ENCODE results near the gene C11orf68. TPM values are rescaled to one million over a fixed set of nuclear protein-coding genes. Genes with fewer than 3 reads are reported as not detected.
A peak's percentile ranks its signal among the peaks of the same experiment; 100 is the strongest.

C11orf68 gene
- total RNA-seq, 1 donor from 2014 or later: 28.9 TPM

DNA sequence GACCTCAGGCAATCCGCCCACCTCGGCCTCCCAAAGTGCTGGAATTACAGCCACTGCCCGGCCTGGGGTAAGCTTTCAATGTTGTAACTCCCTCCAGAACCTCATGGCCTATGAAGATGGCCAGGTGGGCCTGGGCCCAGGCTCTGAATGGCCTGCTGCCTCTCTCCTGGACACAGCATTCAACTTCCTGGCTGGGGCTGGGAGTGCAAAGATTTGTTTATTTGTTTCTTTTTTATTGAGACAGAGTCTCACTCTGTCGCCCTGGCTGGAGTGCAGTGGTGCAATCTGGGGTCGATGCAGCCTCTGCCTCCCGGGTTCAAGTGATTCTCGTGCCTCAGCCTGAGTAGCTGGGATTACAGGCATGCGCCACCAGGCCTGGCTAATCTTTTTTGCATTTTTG is 25.9 kb upstream of the C11orf68 start:
- no peak for DNase-seq (ENCODE audit: low spot score)

DNA sequence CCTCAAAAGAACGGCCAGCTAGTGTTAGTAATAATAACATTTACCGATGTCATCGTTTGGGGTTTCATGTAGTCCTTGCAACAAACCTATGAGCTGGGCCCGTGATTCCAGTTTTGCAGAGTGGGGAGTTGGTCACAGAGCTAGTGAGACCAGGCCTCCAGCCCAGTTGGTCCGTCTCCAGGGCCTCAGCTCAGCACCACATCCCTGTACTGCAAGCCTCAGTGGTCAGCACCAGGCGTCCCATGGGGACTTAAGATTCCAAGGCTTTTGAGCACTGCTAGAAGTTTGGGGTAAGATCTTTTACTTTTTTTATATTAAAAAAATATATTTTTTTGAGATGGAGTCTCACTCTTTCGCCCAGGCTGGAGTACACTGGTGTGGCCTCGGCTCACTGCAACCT is 25.3 kb upstream of the C11orf68 start:
- DNase-seq (ENCODE audit: low spot score): no peak

DNA sequence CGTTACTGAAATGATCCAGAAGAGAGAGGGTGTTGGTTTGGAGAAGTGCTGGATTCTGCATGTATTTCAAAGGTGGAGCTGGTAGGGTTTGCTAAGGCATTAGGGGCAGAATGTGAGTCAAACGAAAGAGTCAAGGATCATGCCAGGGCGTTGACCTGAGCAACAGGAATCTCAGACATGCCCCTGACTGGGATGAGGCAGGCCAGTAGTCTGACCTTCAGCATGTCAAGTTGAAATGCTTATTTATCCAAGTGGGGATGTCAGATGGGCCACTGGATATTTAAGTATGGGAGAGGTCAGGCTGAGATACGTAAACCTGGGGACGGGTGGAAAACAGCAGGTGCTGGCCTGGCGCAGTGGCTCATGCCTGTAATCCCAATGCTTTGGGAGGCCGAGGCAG is 23.7 kb upstream of the C11orf68 start:
- DNase-seq (ENCODE audit: low spot score): no peak

DNA sequence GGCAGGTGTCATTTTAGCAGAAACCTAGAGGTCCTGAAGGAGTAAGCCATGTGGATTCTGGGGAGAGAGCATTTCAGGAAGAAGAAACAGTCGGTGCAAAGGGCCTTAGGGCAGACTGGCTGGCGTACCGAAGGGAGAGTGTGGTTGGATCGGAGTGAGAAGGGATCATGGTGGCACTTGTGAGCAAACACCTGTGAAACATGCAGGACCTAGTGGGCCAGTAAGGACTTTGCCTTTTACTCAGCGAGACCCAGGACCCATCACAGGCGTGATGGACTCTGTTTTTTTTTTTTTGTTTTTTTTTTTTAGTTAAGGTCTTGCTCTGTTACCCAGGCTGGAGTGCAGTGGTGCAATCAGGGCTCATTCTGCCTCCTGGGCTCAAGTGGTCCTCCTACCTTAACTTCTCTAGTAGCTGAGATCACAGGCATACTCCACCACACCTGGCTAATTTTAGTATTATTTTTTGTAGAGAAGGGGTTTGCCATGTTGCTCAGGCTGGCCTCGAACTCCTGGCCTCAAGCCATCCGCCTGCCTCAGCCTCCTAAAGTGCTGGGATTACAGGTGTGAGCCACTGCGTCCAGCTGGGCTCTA is 23.0 kb upstream of the C11orf68 start:
- DNase-seq (ENCODE audit: low spot score): no peak

DNA sequence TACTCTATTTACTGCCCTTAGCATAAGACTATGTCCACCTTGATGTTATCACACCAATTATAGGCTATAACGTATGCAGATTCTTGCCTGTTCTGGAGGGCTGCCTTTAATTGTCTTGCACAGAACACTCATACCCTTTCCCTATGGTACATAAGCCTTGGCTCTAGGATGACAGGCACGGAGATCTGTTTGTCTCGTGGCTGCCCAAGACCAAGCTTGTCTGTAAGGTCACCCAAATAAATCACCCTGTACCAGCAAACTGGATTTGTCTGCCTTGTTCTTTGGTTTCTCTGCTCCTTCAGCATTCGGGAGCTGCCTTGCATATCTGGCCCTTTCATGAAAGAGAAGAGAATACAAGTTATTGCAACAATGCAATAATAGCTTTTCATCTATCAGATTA is 18.9 kb upstream of the C11orf68 start:
- DNase-seq (ENCODE audit: low spot score): no peak

DNA sequence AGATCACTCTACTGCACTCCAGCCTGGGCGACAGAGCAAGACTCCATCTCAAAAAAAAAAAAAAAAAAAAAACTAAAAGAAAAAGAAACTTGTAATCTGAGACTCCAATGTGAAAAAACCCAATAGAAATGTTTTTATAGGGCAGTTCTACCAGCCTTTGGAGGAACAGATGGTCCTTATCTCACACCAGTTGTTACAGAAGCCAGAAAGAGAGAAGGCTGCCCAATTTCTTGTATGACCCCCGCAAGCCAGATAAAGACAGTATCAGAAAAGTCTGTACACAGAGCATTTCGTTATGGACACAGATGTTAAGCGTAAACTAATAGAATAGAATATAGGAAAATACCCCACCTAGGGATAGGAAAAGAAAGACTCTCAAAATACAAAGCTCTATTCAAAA is 15.2 kb upstream of the C11orf68 start:
- DNase-seq (ENCODE audit: low spot score): no peak

DNA sequence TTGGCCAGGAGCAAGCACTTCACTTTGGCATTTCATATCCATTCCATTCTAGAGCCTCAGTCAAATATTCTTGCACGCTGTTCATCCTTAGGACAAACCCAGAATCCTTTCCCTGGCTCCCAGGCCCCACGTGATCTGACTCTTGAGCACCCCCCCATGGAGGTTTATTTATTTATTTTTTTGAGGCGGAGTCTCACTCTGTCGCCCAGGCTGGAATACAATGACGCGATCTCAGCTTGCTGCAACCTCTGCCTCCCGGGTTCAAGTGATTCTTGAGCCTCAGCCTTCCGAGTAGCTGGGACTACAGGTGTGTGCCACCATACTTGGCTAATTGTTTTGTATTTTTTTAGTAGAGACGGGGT is 13.7 kb upstream of the C11orf68 start:
- no peak for DNase-seq (ENCODE audit: low spot score)

DNA sequence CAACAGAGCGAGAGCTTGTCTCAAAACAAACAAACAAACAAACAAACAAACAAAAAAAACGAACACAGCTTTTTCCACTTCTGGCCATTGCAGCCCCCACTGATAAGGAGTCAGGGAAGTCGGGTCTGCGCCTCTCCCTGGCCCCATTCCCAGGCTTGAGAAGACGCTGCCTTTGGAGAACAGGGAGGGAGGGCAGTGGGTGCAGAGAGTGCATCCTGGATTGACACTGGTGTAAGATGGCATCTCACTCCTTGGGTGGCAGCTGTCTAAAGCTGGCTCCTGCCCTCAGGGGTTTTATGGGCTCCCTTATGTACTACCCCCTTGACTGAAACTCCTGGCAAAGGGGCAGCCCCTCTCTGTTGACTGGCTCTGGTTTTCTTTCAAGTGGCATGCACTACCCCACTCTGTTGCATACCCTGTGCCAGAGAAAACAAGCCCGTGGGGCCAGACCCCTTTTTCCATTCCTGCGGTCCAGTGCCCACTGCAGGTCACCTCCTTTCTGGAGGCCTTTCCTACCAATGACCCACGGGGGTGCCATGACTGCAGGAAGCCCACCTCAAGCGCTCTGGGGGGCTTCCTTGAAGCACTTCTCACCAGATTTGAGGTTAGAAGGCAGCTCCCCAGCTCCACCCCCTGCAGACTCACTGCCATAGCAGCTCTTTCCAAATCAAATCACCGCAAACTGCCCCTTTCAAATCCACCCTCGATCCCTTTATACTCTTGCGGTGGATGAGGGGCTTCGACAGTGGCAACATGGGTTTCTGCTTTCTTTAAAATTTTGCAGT is 13.1 kb upstream of the C11orf68 start:
- no peak for DNase-seq (ENCODE audit: low spot score)

DNA sequence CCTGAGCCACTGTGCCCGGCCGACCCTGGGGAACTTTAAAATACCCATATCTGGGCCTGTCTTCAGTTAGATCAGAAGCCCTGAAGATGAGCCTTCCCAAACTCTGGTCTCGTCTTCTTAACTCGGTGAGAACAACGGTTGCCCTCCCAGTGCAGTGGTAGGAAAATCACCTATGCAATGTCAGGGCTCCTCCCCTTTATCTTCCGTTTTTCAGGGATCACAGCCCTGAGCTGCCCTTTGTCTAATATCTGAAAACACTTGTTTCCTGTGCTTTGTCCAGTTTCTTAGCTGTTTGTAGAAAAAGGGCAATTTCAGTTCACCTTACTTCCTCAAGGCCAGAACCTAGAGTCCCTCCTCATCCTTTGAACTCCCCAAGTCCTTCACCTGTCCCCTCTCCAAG is 9.8 kb upstream of the C11orf68 start:
- no peak for DNase-seq (ENCODE audit: low spot score)

DNA sequence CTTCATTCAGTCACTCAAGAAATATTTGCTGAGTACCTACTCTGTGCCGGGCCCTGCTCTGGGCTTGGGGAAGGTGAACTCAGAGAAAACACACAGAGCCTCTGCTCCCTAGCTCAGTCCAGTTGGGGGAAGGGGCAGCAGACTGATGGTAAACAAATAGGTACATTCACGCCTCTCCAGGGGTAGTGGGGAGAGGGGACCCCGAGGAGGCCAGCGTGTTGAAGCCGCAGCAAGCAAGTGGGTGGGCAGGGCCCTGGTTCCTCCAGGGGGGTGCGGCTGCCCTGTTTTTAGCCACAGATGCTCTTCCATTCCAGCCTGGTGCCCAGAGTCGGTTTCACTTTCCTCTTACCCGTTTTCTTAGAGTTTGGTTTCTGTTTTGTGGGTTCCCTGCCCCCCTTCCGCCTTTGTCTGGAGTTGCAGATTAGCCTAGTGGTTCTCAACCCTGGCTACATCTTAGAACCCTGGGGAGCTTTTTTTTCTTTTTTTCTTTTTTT is 9.1 kb upstream of the C11orf68 start:
- DNase-seq (ENCODE audit: low spot score): no peak

DNA sequence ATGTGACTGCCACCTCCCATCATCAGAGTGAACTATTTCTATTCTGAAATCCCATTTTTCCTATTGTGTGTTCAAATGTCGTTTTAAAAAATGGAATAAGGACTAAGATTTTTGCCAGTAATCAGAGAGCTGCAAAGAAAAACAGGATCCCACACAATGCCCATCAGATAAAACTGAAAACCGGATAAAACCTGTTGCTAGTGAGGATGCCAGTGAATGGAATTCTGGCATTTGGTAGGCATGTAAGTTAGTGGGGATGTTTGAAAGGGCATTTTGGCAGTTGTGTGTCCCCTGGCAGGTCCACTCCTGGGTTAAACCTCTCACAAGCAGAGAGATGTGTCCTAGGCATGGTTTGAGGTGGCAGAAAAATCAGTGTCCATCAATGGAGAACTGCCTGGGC is 6.5 kb upstream of the C11orf68 start:
- no peak for DNase-seq (ENCODE audit: low spot score)

DNA sequence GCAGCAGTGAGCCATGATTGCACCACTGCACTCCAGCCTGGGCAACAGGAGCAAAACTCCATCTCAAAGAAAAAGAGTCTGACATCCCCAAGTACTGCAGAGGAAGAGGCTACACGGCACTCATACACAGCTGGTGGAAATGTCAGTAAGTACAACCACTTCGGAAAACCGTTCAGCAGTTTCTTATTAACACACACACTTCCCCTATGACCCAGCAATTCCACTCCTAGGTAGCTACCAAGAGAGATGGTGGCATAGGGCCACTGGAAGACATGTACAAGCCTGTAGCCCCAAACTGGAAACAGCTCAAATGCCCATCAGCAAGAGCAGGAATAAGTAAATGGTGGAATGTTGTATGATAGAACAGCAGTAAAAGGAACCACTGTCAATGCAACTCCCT is 3.7 kb upstream of the C11orf68 start:
- DNase-seq (ENCODE audit: low spot score): no peak

DNA sequence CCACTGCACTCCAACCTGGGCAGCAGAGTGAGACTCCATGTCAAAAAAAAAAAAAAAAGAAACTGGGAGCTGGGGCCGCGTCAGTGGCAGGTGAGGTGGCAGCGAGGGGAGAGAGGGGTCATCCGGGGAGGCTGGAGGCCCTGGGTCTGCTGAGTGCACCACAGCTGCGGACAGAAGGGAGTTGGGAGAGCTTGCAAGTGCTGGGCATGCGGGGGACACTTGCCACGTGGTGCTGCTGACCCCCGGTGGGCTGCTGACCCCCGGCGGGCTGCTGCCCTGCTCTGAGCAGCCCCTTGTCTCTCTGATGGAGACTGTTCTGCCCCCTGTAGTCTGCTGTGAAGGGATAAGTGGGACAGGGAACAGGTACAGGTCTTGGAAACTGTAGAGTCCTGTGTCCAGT is 3.0 kb upstream of the C11orf68 start:
- no peak for DNase-seq (ENCODE audit: low spot score)

DNA sequence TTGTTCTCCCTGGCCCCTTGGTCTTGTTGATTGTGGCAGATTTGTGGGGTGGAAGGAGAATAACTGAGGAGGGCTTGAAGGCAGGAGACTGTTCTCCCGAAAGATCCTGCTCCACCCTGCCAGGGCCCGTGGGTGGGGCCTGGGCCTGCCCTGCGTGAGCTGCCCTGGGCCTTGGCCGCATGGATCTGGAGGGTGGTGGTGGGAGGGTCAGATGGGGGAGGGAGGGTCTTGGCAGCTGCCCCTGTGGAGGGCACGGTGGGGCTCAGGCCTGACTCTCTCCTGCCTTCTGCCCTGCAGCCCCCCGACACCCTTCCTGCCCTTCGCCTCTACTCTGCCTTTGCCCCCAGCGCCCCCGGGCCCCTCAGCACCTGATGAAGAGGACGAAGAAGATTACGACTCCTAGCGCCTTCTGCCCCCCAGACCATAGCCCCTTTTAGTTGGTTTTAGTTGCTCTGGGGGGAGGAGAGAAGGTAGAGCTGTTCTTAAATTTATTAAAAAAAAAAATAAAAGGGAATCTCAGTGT is 2.2 kb upstream of the C11orf68 start:
- DNase-seq (ENCODE audit: low spot score): no peak

DNA sequence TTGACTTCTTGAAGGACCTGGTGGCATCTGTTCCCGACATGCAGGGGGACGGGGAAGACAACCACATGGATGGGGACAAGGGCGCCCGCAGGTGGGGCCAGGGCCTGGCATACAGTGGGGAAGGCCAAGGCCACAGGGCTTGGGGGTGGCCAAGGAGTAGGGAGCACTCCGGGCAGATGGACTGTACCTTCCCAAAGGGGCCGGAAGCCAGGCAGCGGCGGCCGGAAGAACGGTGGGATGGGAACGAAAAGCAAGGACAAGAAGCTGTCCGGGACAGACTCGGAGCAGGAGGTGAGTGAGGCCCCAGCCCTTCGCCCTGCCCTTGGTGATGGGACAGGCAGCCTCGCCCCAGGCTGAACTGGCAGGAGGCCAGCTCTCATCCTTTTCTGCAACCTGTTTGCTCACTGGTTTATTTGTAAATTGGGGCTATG is 1.5 kb upstream of the C11orf68 start:
- peak; percentile 49 for DNase-seq (ENCODE audit: low spot score)

DNA sequence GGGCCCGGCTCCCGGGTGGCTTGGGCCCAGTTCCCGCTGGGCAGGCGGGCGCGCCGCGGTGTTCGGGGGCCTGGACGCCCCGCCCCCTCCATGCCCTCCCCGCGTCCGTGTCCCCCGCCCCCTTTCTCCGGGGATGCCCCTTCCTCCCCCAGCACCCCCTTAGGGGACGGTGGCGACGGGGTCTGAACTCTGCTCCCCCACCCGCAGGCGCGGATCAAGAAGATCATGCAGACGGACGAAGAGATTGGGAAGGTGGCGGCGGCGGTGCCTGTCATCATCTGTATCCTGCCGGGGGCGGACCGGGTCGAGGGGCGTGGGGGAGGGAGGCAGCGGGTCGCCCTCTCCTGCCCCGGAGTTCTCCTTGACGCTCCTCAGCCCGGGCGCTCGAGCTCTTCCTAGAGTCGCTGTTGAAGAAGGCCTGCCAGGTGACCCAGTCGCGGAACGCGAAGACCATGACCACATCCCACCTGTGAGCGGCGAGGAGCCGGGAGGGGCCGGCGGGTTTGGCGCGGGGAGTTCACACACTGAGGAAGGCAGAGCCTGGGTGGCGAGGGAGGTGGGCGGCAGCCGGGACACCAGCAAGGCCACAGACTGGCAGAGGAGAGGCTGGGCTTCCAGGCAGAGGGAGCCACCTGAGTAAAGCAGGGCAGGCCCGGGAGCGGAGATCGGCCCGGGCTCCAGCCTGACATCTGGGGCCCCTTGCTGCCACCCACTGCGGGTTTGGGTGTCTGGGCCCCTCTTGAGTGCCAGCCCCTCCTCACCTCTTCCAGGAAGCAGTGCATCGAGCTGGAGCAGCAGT is 910 bp upstream of the C11orf68 start:
- DNase-seq (ENCODE audit: low spot score): peak; percentile 67

DNA sequence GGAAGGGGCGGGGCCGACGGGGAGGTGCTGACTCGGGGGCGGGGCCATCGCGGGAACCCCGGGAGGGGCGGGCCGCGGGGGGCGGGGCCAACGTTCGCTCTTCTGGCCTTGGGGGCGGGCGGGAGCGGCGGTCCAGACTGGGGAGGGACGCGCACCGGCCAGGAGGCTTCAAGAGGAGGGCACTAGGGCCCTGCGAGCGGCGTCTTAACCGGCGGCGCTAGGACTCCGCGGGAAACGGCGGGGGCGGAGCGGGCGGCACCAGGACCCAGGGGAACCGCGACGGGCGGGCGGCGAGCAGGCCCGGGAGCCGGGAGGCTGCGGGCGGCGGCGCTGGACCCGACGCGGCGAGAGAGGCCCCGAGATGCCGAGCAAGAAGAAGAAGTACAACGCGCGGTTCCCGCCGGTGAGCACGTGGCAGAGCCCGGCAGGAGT is 295 bp upstream of the C11orf68 start, which contains the start of gene DRAP1:
DRAP1 (plus strand) TSS at position 286 of the 432 bp plus-strand sequence; CDS start at position 362, 76 bp downstream.
- peak; percentile 99 for DNase-seq (ENCODE audit: low spot score)

DNA sequence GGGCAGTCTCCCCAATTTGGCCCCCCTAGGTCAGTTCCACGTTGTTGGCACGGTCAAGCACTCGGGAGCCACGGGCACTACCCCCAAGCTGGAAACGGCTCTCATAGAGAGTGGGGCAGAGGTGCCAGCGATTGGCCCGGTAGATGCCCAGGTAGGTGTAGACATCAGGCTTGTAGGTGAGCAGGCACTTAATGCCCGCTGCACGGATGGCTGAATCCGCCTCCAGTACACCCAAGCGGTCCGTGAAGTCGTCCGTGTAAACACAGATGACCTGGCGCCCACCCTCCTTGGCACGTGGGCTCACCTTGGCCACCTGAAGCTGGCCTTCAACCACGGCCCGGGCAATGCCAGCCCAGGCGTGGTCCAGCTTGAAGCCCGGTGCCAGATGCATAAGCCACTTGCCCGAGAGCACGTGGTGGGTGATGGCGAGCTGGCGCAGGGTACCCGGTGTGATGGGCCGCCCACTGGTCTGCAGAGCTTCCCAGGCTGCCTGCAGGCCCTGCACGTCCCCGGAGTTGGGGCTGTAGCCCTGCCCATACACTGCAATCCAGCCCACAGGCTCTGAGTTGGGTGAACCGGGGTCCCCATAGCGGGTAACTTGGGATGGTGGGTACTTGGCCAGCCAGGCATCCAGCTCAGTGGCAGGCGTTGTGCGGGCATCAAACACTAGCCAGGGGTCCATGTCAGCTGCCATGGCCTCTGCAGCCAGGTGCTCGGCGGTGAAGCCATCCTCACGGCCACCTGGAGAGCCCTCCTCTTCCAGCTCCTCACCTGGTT is 1.2 kb downstream of the C11orf68 start:
- DNase-seq (ENCODE audit: low spot score): peak; percentile 57

DNA sequence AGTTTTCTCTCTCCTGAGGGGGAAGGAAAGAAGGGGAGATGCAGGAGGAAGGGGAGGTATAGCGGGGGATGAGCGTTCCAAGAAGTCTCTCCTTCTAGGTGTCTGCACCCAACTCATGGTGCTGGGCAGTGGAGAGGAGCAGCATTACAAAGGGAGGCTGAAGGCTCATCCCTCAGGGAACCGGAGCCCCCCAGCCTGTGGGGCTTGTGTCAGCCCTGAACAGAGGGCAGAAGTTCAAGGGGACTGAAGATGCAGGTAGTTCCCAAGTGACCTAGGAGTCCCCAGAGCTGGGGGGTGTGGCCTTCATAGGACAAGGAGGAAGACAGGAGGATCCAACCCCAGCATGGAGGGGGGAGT is 1.8 kb downstream of the C11orf68 start:
- DNase-seq (ENCODE audit: low spot score): no peak

DNA sequence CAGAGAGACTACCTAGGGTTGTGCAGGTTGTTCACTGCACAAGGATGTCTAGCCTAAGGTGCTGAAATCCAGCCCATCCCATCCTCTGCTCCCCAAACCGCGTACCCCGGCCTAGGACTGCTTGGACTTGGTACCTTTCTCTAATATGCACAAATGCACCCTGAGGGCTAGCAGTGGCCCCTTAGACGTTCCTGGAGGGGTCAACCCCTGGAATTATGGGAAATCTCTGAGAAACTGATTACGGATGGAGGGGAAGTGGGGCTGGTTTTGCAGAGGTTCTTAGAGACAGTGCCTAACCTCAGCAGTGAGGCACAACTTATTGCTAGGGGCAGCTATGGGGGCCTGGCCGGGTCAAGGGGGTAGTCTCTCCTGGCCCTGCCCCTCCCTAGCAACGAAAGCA is 2.5 kb downstream of the C11orf68 start:
- DNase-seq (ENCODE audit: low spot score): no peak

DNA sequence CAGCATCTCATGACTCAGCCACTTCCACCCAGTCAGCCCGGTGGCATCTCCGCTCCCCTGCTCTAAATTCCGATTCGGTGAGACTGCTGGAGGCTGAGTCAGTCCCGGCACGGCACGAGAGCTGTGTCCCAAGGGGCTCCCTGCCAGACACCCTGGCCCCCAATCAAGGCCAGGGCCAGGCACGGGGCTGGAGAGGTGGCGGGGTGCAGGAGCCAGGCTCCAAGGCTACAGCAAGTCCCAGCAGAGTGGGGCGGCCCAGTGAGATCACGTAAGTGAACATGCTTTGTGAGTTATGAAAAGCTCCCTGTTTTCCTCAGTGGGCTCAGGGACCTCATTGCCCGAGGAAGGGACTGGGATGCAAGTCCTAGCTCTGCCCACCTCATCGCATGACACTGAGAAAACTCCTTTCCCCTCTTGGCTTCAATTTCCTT is 3.0 kb downstream of the C11orf68 start:
- peak; percentile 89 for DNase-seq (ENCODE audit: low spot score)

All from ureter (tissue), 1 donor.